ENCODE data around the gene CTIF.

The CTIF gene

GRCh38 chr18:48835745-48836170 is 296.9 kb downstream of the CTIF start:
- DNase-seq (ENCODE audit: low read depth) = no peak

DNA sequence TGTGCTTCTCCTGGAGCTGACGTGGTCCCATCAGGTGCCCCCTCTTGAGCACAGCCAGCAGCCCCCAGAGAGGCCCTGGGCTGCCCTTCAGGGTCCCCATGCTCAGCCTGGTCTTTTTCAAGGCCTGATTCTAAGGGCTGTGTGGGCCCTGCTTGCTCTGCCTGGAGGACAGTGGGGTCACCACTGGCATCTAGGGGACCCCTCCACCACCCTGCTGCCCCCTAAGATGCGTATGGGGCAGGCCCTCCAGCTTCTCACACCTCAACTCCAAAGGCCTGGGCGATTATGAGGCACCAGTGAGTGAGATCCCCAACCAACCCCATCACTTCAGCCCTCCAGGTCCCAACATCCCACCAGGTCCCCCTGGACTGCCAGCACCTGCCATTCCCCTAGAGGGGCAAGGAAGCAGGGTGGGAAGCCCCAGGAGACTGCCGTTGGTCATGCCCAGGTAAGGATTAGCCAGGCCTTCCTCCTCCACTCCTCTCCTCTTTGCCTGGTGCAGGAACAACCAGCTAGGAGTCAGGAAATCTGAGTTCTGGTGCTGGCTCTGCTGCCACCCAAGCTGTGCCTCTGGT is 297.5 kb downstream of the CTIF start:
- DNase-seq (ENCODE audit: low read depth) = no peak

- DNase-seq (ENCODE audit: low read depth) = no peak
These were observed 298.2 kb downstream of the CTIF start for GRCh38 chr18:48836806-48837615.

- DNase-seq (ENCODE audit: low read depth) = no peak
These were observed 298.8 kb downstream of the CTIF start for GRCh38 chr18:48837676-48838075.

GRCh38 chr18:48838166-48838775 is 299.4 kb downstream of the CTIF start:
- DNase-seq (ENCODE audit: low read depth) = no peak

DNA sequence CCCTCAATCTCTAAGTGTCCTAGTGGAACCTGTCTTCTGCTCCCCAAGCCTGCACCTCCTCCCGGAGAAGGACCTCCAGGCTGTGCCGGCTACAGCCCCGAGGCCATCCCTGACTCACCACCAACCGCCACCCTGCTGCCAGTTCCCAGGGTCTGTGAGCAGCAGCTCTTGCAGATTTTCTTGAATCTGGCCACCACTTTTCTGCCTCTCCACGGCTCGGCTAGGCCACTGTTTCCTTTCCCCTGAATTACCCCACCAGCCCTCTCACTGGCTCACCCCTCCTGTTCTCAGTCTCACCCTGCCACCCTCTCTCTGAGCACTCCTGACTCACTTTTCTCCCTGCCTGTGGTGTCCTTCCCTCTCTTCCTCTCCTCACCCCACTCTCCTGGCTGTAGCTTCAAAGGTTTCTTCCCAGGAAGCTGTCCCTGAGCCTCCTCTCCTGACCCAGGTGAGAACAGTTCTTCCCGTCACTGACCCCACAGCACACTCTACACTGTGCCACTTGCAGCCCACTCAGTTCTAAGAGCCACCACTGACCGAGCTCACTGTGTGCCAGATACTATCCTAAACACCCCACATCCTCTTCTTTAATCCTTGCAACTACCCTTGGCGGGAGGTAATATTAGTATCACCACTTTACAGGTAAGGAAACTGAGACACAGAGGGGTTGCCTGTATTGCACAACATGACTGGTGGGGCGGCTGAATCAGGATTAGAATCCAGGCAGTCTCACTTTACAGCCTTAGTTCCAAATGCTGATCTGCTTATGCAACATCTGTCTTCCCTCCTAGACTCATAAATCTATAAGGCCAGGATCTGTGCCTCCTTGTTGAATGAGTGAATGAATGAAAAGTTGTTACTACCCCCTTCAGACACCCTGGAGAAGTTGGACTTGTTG is 300.3 kb downstream of the CTIF start:
- DNase-seq (ENCODE audit: low read depth) = peak; percentile 23

DNA sequence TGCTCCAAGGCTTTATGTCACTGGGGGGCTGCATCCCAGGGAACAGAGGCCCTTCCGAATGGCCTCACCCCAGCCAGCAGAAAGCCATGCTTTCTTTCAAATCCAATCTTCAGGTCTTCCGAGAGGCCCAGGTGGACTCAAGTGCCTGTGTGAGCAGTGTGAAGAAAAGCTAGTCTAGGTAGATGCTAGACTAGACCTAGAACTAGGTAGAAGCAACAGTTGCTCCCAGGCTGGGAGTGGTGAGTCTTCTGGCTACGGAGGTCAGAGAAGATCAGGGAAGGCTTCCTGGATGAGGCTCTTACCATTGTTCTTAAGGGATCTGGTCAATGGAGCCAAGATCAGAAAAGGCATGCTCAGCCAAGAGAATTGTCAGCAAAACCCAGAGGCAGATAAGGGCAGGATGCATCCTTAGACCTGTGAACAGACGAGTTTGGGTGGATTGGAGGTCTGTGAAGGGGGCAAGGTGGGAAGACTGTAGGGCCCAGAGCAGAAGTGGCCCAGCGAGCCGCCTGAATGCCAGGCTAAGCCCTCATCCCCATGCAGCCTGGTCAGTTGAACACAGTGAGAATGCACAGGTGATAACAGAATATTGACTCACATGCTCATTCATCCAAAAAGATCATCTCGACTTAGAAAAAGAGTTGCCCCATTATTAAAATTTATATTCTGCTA is 301.1 kb downstream of the CTIF start:
- no peak for DNase-seq (ENCODE audit: low read depth)

GRCh38 chr18:48840491-48840877 is 301.7 kb downstream of the CTIF start:
- DNase-seq (ENCODE audit: low read depth) = no peak

DNA sequence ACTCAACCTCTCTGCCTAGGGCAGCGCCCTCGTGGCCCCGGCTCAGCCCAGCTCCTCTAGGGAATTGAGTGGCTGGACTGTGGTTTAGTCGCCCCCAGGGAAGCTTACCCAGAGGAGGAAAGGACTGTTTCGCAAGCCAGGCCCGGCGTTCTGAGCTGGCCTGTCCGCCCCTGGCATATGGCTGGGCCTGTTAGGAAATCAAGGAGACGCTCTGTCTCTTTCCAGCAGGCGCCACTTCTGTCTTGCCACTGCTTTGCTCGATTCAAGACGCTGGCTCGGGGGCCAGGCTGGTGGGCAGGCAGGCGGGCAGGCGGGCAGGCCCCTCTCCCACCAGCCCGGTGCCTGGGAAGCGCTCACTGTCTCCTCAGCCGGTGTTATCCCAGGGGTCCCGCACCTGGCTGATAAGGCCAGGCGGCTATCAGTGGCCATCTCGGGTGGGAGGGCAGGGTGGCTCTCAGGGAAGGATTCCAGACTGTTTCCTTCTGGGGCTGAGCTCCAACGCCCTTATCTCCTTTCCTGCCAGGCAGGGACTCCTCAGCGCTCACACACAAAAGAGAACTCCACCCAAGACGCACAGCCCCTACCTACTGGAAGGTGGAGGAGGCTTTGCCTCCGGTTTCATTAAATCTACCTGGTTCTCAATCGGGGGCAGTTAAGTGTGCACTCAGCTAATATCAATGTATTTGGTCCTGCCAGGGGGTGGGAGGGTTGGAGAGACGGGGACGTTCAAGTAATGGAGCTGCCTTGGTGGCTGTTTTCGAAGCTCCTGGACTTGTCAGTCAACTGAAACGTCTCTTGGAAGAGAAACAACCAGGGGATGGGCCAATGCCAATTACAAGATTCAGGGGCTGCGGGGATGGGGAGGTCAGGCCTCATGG is 302.8 kb downstream of the CTIF start:
- DNase-seq (ENCODE audit: low read depth) = no peak

GRCh38 chr18:48842259-48843061 is 303.6 kb downstream of the CTIF start:
- DNase-seq (ENCODE audit: low read depth) = peak; percentile 42

- DNase-seq (ENCODE audit: low read depth) = no peak
These were observed 304.3 kb downstream of the CTIF start for GRCh38 chr18:48843162-48843561.

GRCh38 chr18:48843596-48843995 is 304.8 kb downstream of the CTIF start:
- DNase-seq (ENCODE audit: low read depth) = no peak

- DNase-seq (ENCODE audit: low read depth) = no peak
These were observed 305.4 kb downstream of the CTIF start for GRCh38 chr18:48844271-48844670.

DNA sequence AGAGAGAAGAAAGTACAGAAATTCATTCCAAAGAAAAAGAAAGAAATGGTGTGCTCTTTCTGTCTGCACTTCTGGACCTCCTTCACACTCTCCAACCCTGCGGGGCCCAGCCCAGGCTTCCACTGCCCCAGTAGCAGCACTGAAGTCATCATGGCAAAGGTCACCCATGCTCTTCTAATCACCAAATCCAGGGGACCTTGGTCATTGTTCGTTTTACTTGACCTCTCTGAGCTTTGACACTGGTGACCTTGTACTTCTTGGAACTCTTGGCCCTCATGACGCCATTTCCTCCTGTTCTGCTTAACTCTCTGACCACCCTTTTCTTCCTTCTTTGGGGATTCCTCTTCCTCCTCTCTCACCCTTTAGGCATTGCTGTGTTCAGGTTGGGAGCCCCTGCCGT is 306.3 kb downstream of the CTIF start:
- no peak for DNase-seq (ENCODE audit: low read depth)

DNA sequence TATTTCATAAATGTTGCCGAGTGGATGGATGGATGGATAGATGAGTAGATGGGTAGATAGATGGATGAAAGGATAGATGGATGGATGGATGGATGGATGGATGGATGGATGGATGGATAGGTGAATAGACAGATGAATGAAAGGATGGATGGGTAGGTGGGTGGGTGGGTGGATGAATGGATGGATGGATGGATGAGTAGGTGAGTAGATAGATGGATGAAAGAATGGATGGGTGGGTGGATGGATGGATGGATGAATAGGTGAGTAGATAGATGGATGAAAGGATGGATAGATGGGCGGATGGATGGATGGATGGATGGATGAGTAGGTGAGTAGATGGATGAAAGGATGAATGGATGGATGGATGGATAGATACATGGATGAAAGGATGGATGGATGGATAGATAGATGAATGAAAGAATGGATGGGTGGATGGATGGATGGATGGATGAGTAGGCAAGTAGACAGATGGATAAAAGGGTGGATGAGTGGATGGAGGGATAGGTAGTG is 307.6 kb downstream of the CTIF start:
- no peak for DNase-seq (ENCODE audit: low read depth)

GRCh38 chr18:48847807-48848486 is 309.1 kb downstream of the CTIF start:
- DNase-seq (ENCODE audit: low read depth) = no peak

- DNase-seq (ENCODE audit: low read depth) = no peak
These were observed 309.9 kb downstream of the CTIF start for GRCh38 chr18:48848641-48849143.

DNA sequence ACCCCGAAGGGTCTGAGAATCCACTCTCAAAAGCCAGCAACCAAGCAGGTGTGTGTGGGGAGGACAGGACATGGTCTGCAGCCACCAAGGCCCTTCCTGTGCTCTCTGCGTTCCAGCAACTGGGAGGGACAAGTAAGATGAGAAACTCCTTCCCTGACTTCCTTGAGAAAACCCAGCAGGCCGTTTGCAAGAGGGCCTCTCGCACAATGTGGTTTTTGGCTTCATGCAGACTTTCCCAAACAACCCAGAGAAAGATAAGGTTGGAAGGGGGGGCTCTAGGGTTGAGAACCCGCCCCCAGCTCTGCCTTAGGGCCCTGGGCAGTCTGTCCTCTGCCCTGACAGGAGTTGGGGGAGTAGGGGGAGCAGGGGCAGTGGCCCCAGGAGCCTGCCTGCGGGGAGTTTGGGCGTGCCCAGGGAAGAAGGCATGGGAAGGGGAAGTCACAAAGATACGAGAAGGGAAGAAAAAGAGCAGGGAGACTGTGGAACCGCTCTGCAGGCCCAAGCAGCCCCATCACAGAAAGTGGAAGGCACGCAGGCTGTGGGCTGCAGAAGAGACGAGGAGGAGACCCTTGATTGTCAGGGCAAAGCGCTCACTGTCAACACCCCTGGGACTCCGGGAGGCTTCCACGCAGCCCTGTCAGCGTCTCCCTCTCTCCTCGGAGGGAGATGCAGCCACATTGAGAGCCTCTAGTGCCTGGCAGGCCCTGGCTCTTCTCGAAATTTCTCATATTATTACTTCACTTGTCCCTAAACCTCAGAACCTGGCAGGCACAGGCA is 312.2 kb downstream of the CTIF start:
- DNase-seq (ENCODE audit: low read depth) = no peak
